WTC11 (cell line): ENCODE measurements around the gene TINAG.

Experiments
- CTCF ChIP-seq: fragments of 200-600 bp; IDR thresholded peaks from 2 replicates; pipeline ENCODE4 v1.8.0; 2022; ENCODE audit warnings: antibody characterized with exemption
- E2F1 ChIP-seq: sonication (generic); formaldehyde crosslinking; IDR thresholded peaks from 2 replicates; pipeline ENCODE4 v1.8.0; 2022; ENCODE audit warnings: mild to moderate bottlenecking, missing genetic modification reagents
- ELF4 ChIP-seq: sonication (generic); formaldehyde crosslinking; IDR thresholded peaks from 2 replicates; pipeline ENCODE4 v1.8.1; 2022; ENCODE audit warnings: low read depth, mild to moderate bottlenecking, moderate library complexity, missing genetic modification reagents
- ETV6 ChIP-seq: sonication (generic); formaldehyde crosslinking; IDR thresholded peaks from 2 replicates; pipeline ENCODE4 v1.8.1; 2022; ENCODE audit warnings: mild to moderate bottlenecking, missing genetic modification reagents
- FOXK1 ChIP-seq: sonication (generic); formaldehyde crosslinking; IDR thresholded peaks from 2 replicates; pipeline ENCODE4 v1.8.0; 2022; ENCODE audit warnings: mild to moderate bottlenecking, moderate library complexity, missing genetic modification reagents
- NR1H2 ChIP-seq: sonication (generic); formaldehyde crosslinking; IDR thresholded peaks from 2 replicates; pipeline ENCODE4 v1.9.0; 2021; ENCODE audit warnings: mild to moderate bottlenecking, moderate library complexity, missing genetic modification reagents
- OVOL2 ChIP-seq: fragments of 250-450 bp; sonication (Bioruptor Pico); IDR thresholded peaks from 2 replicates; pipeline ENCODE4 v1.9.0; 2021; ENCODE audit warnings: mild to moderate bottlenecking, borderline replicate concordance
- RELA ChIP-seq: sonication (generic); formaldehyde crosslinking; IDR thresholded peaks from 2 replicates; pipeline ENCODE4 v1.8.1; 2022; ENCODE audit warnings: missing genetic modification reagents, mild to moderate bottlenecking, borderline replicate concordance
- SMAD3 ChIP-seq: sonication (generic); formaldehyde crosslinking; IDR thresholded peaks from 2 replicates; pipeline ENCODE4 v1.8.0; 2022; ENCODE audit warnings: missing genetic modification reagents, mild to moderate bottlenecking, borderline replicate concordance
- SP1 ChIP-seq: sonication (generic); formaldehyde crosslinking; conservative IDR thresholded peaks from 2 replicates; pipeline ENCODE4 v1.8.1; 2022; ENCODE audit warnings: missing genetic modification reagents
- TP53 ChIP-seq: sonication (generic); formaldehyde crosslinking; IDR thresholded peaks from 2 replicates; pipeline ENCODE4 v1.8.1; 2023; ENCODE audit warnings: mild to moderate bottlenecking, missing genetic modification reagents
- ZNF423 ChIP-seq: fragments of 250-450 bp; sonication (Bioruptor Pico); IDR thresholded peaks from 2 replicates; pipeline ENCODE4 v2.1.2; 2022; ENCODE audit warnings: mild to moderate bottlenecking, moderate library complexity
- ZNF512 ChIP-seq: sonication (generic); formaldehyde crosslinking; IDR thresholded peaks from 2 replicates; pipeline ENCODE4 v1.8.1; 2022; ENCODE audit warnings: missing genetic modification reagents, borderline replicate concordance

GRCh38 chr6:54284161-54284860 is 23.9 kb upstream of the TINAG start:
- no peak for TF ChIP-seq CTCF
- no peak for TF ChIP-seq E2F1 (CRISPR knock-in tag)
- TF ChIP-seq ZNF423 (CRISPR knock-in tag): no peak
- TF ChIP-seq NR1H2: no peak
- no peak for TF ChIP-seq ELF4 (CRISPR knock-in tag)
- no peak for TF ChIP-seq RELA (CRISPR knock-in tag)
- no peak for TF ChIP-seq ETV6 (CRISPR knock-in tag)
- no peak for TF ChIP-seq FOXK1 (CRISPR knock-in tag)
- TF ChIP-seq OVOL2: no peak
- no peak for TF ChIP-seq SMAD3 (CRISPR knock-in tag)
- TF ChIP-seq TP53 (CRISPR knock-in tag): no peak
- TF ChIP-seq ZNF512 (CRISPR knock-in tag): no peak
- TF ChIP-seq SP1 (CRISPR knock-in tag): no peak
